Aorta (tissue), 5 donors: ENCODE data around the gene FLNB. TPM values are rescaled to one million over a fixed set of nuclear protein-coding genes. Genes with fewer than 3 reads are reported as not detected.

ENCODE experiments used
- ATAC-seq: fragments of 200-7000 bp; cut with Tn5 transposase; one replicate; pipeline ENCODE4 v1.9.1; 2022; ENCODE audit warnings: moderate library complexity; ENCODE audit not compliant: low FRiP score
- DNase-seq, 2 donors: peaks; one replicate each; pipeline ENCODE4 v3.0.0-alpha.2; 2020
- H3K27ac ChIP-seq, 2 donors: one replicate each; pipeline ENCODE4 v1.5.1; 2013; ENCODE audit warnings: low read length in 2 of 2, mild to moderate bottlenecking in 2 of 2, moderate library complexity in 2 of 2, control low read depth in 1 of 2, inconsistent platforms in 1 of 2, low read depth in 1 of 2
- H3K27me3 ChIP-seq, 2 donors: one replicate each; pipeline ENCODE4 v1.6.1; 2013; ENCODE audit warnings: control low read depth in 1 of 2, low read length in 1 of 2, mild to moderate bottlenecking in 1 of 2, moderate library complexity in 1 of 2; ENCODE audit not compliant: insufficient read depth in 2 of 2, control insufficient read depth in 1 of 2
- H3K36me3 ChIP-seq, 2 donors: one replicate each; pipeline ENCODE4 v1.6.1; 2013; ENCODE audit warnings: control low read depth in 1 of 2, low read length in 1 of 2, mild to moderate bottlenecking in 1 of 2; ENCODE audit not compliant: insufficient read depth in 2 of 2, control insufficient read depth in 1 of 2
- H3K4me1 ChIP-seq, 2 donors: one replicate each; pipeline ENCODE4 v1.6.1; 2013; ENCODE audit warnings: low read length in 2 of 2, control low read depth in 1 of 2, mild to moderate bottlenecking in 1 of 2, moderate library complexity in 1 of 2; ENCODE audit not compliant: insufficient read depth in 2 of 2, control insufficient read depth in 1 of 2
- H3K4me3 ChIP-seq, 2 donors: one replicate each; pipeline ENCODE4 v1.5.1; 2013; ENCODE audit warnings: low read length in 2 of 2, control low read depth in 1 of 2, mild to moderate bottlenecking in 1 of 2
- H3K9me3 ChIP-seq: one replicate; pipeline ENCODE4 v1.6.1; 2013; ENCODE audit warnings: mild to moderate bottlenecking, low read length; ENCODE audit not compliant: control insufficient read depth
- WGBS, 2 donors: extraction: QIAGEN DNeasy Blood & Tissue Kit; methylation state at CpG; one replicate each; pipeline ENCODE4 v1.1.7; 2013; 5-methylcytosine and 5-hydroxymethylcytosine counted together
- intact Hi-C, 2 donors: fragments of 100-400 bp; cut with DNase I; formaldehyde crosslinking; loops; one replicate each; pipeline versions ENCODE4 v1.14.2 to v1.15.0; 2022
- polyA plus RNA-seq, 2 donors: library from polyadenylated mRNA; stranded (reverse); fragments of 200-250 nt; gene quantifications; one replicate each; pipeline ENCODE4 v1.2.3, GENCODE V29; 2013
- total RNA-seq, 2 donors: library from RNA; stranded (reverse); fragmentation: NEBNext Ultra II Directional; extraction: Animal tissue kit (Norgen Biotek cat#: 25700); gene quantifications; one replicate each; pipeline ENCODE4 v1.2.1, GENCODE V29; 2021
- donor health status: healthy with polysubstance abuse.
- donor health status: Bipolar disorder and iron deficiency.
- donor health status: DM: no; HTN: no; CAD: no.
- donor health status: DM: no; HTN: no; CAD: no.
- donor health status: DM: yes; HTN: yes; CAD: no.

FLNB gene
- total and polyA plus RNA-seq, 4 donors: 33.3 to 254 (median 125) TPM

GRCh38 chr3:58115175-58115574 lies 107.0 kb downstream of the FLNB start:
- DNase-seq (no peak), ATAC-seq (no peak)
- Histone ChIP-seq H3K27me3 (no peaks in the 10 kb centered on the region), H3K4me1 (peaks cover 5 to 6% of the 10 kb centered on the region in 2 donors), H3K36me3 (peaks cover 2 to 3% of the 10 kb centered on the region in 2 donors), H3K9me3 (no peaks in the 10 kb centered on the region), H3K27ac (no peak overlapping the region), H3K4me3 (no peak overlapping the region)
- intact Hi-C loops: loop anchor here in 1 of 2 donors (5.0 kb wide), 2 partner anchors 93 to 108 kb away; partner anchors contain the start of gene FLNB
- 88 to 91% methylated on average over 6 of the region's 6 CpGs for WGBS, 2 donors

GRCh38 chr3:58116161-58116955 lies 108.1 kb downstream of the FLNB start:
- Histone ChIP-seq H3K27me3 (no peaks in the 10 kb centered on the region), H3K4me1 (peaks cover 5 to 6% of the 10 kb centered on the region in 2 donors), H3K4me3 (no peak overlapping the region), H3K27ac (no peak overlapping the region), H3K9me3 (no peaks in the 10 kb centered on the region), H3K36me3 (peaks cover 3 to 5% of the 10 kb centered on the region in 2 donors)
- 89 to 92% methylated on average over 12 of the region's 12 CpGs for WGBS, 2 donors
- intact Hi-C loops: loop anchor here in 1 of 2 donors (5.0 kb wide), 2 partner anchors 94 to 109 kb away; partner anchors contain the start of gene FLNB
- no peak for DNase-seq
- no peak for ATAC-seq

GRCh38 chr3:58116985-58117384 lies 108.8 kb downstream of the FLNB start:
- 58 to 63% methylated on average over 4 of the region's 4 CpGs for WGBS, 2 donors
- ATAC-seq (no peak), DNase-seq (no peak)
- H3K9me3 ChIP-seq: no peaks in the 10 kb centered on the region
- no peak overlapping the region for H3K4me3 ChIP-seq
- H3K4me1 ChIP-seq: peaks cover 5 to 6% of the 10 kb centered on the region in 2 donors
- no peaks in the 10 kb centered on the region for H3K27me3 ChIP-seq
- no peak overlapping the region for H3K27ac ChIP-seq
- peaks cover 3 to 5% of the 10 kb centered on the region in 2 donors for H3K36me3 ChIP-seq
- intact Hi-C loops: loop anchor here in 1 of 2 donors (5.0 kb wide), 2 partner anchors 95 to 110 kb away; partner anchors contain the start of gene FLNB

- Histone ChIP-seq H3K27ac (no peak overlapping the region), H3K9me3 (no peaks in the 10 kb centered on the region), H3K36me3 (peaks cover 3% of the 10 kb centered on the region in 2 donors), H3K27me3 (no peaks in the 10 kb centered on the region), H3K4me1 (peaks cover 5 to 6% of the 10 kb centered on the region in 2 donors), H3K4me3 (no peak overlapping the region)
- ATAC-seq (peak; percentile 44), DNase-seq (peak; percentile 76 to 84)
- WGBS, 2 donors: 12 to 14% methylated on average over 14 of the region's 14 CpGs
- intact Hi-C loops: loop anchor here in 1 of 2 donors (5.0 kb wide), 2 partner anchors 95 to 110 kb away; partner anchors contain the start of gene FLNB
Observed at GRCh38 chr3:58117561-58118181, 109.4 kb downstream of the FLNB start.

GRCh38 chr3:58119186-58119585 lies 111.0 kb downstream of the FLNB start:
- Histone ChIP-seq H3K27ac (no peak overlapping the region), H3K36me3 (peaks cover 0 to 3% of the 10 kb centered on the region in 2 donors), H3K9me3 (no peaks in the 10 kb centered on the region), H3K4me1 (peaks cover 5 to 6% of the 10 kb centered on the region in 2 donors), H3K4me3 (no peak overlapping the region), H3K27me3 (no peaks in the 10 kb centered on the region)
- 21 to 28% methylated on average over 6 of the region's 6 CpGs for WGBS, 2 donors
- DNase-seq: no peak
- intact Hi-C loops: loop anchor here in 1 of 2 donors (5.0 kb wide), 2 partner anchors 97 to 112 kb away; partner anchors contain the start of gene FLNB
- no peak for ATAC-seq

GRCh38 chr3:58120075-58120812 lies 112.0 kb downstream of the FLNB start:
- DNase-seq: no peak
- no peak for ATAC-seq
- H3K27ac ChIP-seq: peak overlapping the region in 1 of 2 donors; percentile 19
- 31 to 43% methylated on average over 10 of the region's 10 CpGs for WGBS, 2 donors
- peaks cover 0 to 5% of the 10 kb centered on the region in 2 donors for H3K36me3 ChIP-seq
- no peaks in the 10 kb centered on the region for H3K27me3 ChIP-seq
- intact Hi-C loops: no loop called here
- peaks cover 5 to 6% of the 10 kb centered on the region in 2 donors for H3K4me1 ChIP-seq
- no peaks in the 10 kb centered on the region for H3K9me3 ChIP-seq
- H3K4me3 ChIP-seq: no peak overlapping the region

- Histone ChIP-seq H3K4me1 (peaks cover 5 to 6% of the 10 kb centered on the region in 2 donors), H3K27ac (no peak overlapping the region), H3K4me3 (no peak overlapping the region), H3K9me3 (no peaks in the 10 kb centered on the region), H3K36me3 (peaks cover 0 to 7% of the 10 kb centered on the region in 2 donors), H3K27me3 (no peaks in the 10 kb centered on the region)
- ATAC-seq (no peak), DNase-seq (no peak)
- 93 to 95% methylated on average over 11 of the region's 11 CpGs for WGBS, 2 donors
- intact Hi-C loops: no loop called here
Observed at GRCh38 chr3:58121183-58121582, 113.0 kb downstream of the FLNB start.

- no peak for DNase-seq
- Histone ChIP-seq H3K4me3 (no peak overlapping the region), H3K27ac (no peak overlapping the region), H3K4me1 (peaks cover 0 to under 1% of the 10 kb centered on the region in 2 donors), H3K9me3 (no peaks in the 10 kb centered on the region), H3K27me3 (no peaks in the 10 kb centered on the region), H3K36me3 (peaks cover 0 to 8% of the 10 kb centered on the region in 2 donors)
- WGBS, 2 donors: 95% methylated on average over 41 of the region's 41 CpGs
- intact Hi-C loops: no loop called here
- ATAC-seq: no peak
Observed at GRCh38 chr3:58122936-58123700, 114.9 kb downstream of the FLNB start.
